ENCODE results near the gene TP73. TPM values are rescaled to one million over a fixed set of nuclear protein-coding genes. Genes with fewer than 3 reads are reported as not detected.

Gene TP73
- total RNA-seq, 1 experiment from 2014 or later, result 11.9 TPM

DNA sequence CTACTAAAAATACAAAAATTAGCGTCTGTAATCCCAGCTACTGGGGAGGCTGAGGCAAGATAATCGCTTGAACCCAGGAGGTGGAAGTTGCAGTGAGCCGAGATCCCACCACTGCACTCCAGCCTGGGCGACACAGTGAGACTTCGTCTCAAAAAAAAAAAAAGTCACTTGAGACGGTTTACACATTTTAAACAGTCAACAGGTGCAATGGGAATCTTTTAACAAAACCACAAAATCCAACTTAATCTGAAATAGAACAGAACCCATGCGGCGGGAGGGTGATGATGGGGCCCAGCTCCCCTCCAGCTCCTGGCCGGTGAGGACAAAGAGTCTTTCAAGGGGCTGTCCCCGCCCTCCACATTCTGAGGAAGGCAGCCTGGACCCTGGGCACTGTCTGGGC, 48.3 kb downstream of the TP73 start:
- H3K36me3 ChIP-seq (ENCODE audit: control insufficient read depth, insufficient read depth, low read length), result no peaks in the 10 kb centered on the region
- H3K4me1 Mint-ChIP-seq (ENCODE audit: low read depth, unreplicated experiment), result no peaks in the 10 kb centered on the region
- no TSS peak for BruUV-seq (replicated peaks)
- DNase-seq, result no peak
- H3K27me3 ChIP-seq (replicated peaks; ENCODE audit: control insufficient read depth, insufficient read depth, low read length), result no peaks in the 10 kb centered on the region
- H3K4me3 Mint-ChIP-seq (ENCODE audit: unreplicated experiment), result no peak overlapping the region
- H3K4me1 ChIP-seq, result no peaks in the 10 kb centered on the region
- H3K36me3 Mint-ChIP-seq (ENCODE audit: insufficient read depth, unreplicated experiment), result no peaks in the 10 kb centered on the region
- TF ChIP-seq, protein P1, sequence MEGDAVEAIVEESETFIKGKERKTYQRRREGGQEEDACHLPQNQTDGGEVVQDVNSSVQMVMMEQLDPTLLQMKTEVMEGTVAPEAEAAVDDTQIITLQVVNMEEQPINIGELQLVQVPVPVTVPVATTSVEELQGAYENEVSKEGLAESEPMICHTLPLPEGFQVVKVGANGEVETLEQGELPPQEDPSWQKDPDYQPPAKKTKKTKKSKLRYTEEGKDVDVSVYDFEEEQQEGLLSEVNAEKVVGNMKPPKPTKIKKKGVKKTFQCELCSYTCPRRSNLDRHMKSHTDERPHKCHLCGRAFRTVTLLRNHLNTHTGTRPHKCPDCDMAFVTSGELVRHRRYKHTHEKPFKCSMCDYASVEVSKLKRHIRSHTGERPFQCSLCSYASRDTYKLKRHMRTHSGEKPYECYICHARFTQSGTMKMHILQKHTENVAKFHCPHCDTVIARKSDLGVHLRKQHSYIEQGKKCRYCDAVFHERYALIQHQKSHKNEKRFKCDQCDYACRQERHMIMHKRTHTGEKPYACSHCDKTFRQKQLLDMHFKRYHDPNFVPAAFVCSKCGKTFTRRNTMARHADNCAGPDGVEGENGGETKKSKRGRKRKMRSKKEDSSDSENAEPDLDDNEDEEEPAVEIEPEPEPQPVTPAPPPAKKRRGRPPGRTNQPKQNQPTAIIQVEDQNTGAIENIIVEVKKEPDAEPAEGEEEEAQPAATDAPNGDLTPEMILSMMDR (IDR thresholded peaks at IDR 0.05; ENCODE audit: insufficient read depth in 1 of 2, low read depth in 1 of 2, low read length in 1 of 2, severe bottlenecking in 1 of 2, unreplicated experiment in 1 of 2), result no peak
- H3K9me3 Mint-ChIP-seq (ENCODE audit: unreplicated experiment), result no peaks in the 10 kb centered on the region
- no peaks in the 10 kb centered on the region for H3K27me3 Mint-ChIP-seq (ENCODE audit: insufficient read depth, unreplicated experiment)
- ChIA-PET CTCF (no interaction called here), POLR2A (no interaction called here)
- intact Hi-C loops (cut with micrococcal nuclease; ENCODE audit: unreplicated experiment), result no loop called here
- H3K9me3 ChIP-seq, result no peaks in the 10 kb centered on the region
- H3K27ac Mint-ChIP-seq (ENCODE audit: unreplicated experiment), result no peak overlapping the region
- no peak overlapping the region for H3K4me3 ChIP-seq (ENCODE audit: low read depth, low read length)

- no peak for DNase-seq
- intact Hi-C loops (cut with micrococcal nuclease; ENCODE audit: unreplicated experiment), result no loop called here
- no peaks in the 10 kb centered on the region for H3K27me3 Mint-ChIP-seq (ENCODE audit: insufficient read depth, unreplicated experiment)
- no peaks in the 10 kb centered on the region for H3K9me3 ChIP-seq
- no peaks in the 10 kb centered on the region for H3K36me3 ChIP-seq (ENCODE audit: control insufficient read depth, insufficient read depth, low read length)
- no peaks in the 10 kb centered on the region for H3K36me3 Mint-ChIP-seq (ENCODE audit: insufficient read depth, unreplicated experiment)
- H3K27me3 ChIP-seq (replicated peaks; ENCODE audit: control insufficient read depth, insufficient read depth, low read length), result no peaks in the 10 kb centered on the region
- H3K4me3 ChIP-seq (ENCODE audit: low read depth, low read length), result no peak overlapping the region
- H3K4me1 Mint-ChIP-seq (ENCODE audit: low read depth, unreplicated experiment), result no peaks in the 10 kb centered on the region
- H3K27ac Mint-ChIP-seq (ENCODE audit: unreplicated experiment), result no peak overlapping the region
- TF ChIP-seq, protein P1 (IDR thresholded peaks at IDR 0.05; ENCODE audit: insufficient read depth in 1 of 2, low read depth in 1 of 2, low read length in 1 of 2, severe bottlenecking in 1 of 2, unreplicated experiment in 1 of 2), result no peak
- no peaks in the 10 kb centered on the region for H3K9me3 Mint-ChIP-seq (ENCODE audit: unreplicated experiment)
- CTCF ChIA-PET, result interaction anchor here (1.3 kb wide), 1 partner anchor 22 kb away, joined by 4 read pairs; no protein-coding TSS in a partner anchor
- H3K4me1 ChIP-seq, result no peaks in the 10 kb centered on the region
- no TSS peak for BruUV-seq (replicated peaks)
- POLR2A ChIA-PET, result no interaction called here
- no peak overlapping the region for H3K4me3 Mint-ChIP-seq (ENCODE audit: unreplicated experiment)
These were observed 50.2 kb downstream of the TP73 start for GRCh38 chr1:3702528-3702927.

DNA sequence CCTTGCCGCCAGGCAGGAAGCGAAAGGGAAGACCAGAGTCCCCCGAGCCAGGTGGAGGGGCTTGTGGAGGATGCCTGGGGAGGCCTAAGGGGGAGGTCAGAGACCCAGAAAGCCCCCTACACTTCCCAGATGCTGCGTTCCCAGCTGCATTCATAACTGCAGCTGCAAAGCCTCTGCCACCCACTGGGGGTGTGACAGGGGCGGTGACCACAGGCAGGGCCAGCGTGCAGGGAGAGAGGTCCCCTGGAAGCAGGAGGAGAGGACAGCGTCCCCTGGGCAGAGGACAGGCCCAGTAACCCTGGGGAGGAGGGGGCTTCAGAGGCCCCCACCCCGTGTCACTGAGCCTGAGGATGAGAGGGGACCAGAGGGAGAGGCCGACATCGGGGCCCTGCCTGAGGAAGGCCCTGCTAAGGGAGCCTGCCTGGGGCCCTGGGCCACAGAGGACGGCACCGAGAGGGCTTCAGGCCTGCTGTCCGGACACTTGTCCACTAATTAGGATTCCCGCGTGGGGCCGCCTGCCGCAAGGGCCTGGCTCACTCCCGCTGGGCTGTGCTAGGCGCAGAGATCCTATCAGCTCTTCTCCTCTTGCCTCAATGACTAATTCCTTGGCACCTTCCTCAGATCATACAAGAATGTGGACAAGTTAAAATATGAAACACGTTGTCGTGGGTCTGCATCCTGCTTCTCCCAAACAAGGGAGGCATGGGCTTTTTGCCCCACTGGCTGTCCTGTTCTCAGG, 50.8 kb downstream of the TP73 start:
- TF ChIP-seq, protein P1 (IDR thresholded peaks at IDR 0.05; ENCODE audit: insufficient read depth in 1 of 2, low read depth in 1 of 2, low read length in 1 of 2, severe bottlenecking in 1 of 2, unreplicated experiment in 1 of 2), result no peak
- ChIA-PET POLR2A (no interaction called here), CTCF (no interaction called here)
- no peaks in the 10 kb centered on the region for H3K9me3 ChIP-seq
- no peak for DNase-seq
- Mint-ChIP-seq H3K9me3 (ENCODE audit: unreplicated experiment) (no peaks in the 10 kb centered on the region), H3K4me3 (ENCODE audit: unreplicated experiment) (no peak overlapping the region), H3K4me1 (ENCODE audit: low read depth, unreplicated experiment) (no peaks in the 10 kb centered on the region), H3K27me3 (ENCODE audit: insufficient read depth, unreplicated experiment) (no peaks in the 10 kb centered on the region), H3K36me3 (ENCODE audit: insufficient read depth, unreplicated experiment) (no peaks in the 10 kb centered on the region), H3K27ac (ENCODE audit: unreplicated experiment) (no peak overlapping the region)
- H3K4me1 ChIP-seq, result no peaks in the 10 kb centered on the region
- intact Hi-C loops (cut with micrococcal nuclease; ENCODE audit: unreplicated experiment), result no loop called here
- no peaks in the 10 kb centered on the region for H3K27me3 ChIP-seq (replicated peaks; ENCODE audit: control insufficient read depth, insufficient read depth, low read length)
- no peak overlapping the region for H3K4me3 ChIP-seq (ENCODE audit: low read depth, low read length)
- no peaks in the 10 kb centered on the region for H3K36me3 ChIP-seq (ENCODE audit: control insufficient read depth, insufficient read depth, low read length)
- BruUV-seq (replicated peaks), result no TSS peak
